ENCODE measurements around the gene ITPR2.

Gene ITPR2

GRCh38 chr12:26728205-26729050 lies 104.6 kb downstream of the ITPR2 start:
- FAIRE-seq, result no peak

GRCh38 chr12:26727482-26728204 lies 105.4 kb downstream of the ITPR2 start:
- FAIRE-seq, result no peak

- no peak for FAIRE-seq
These were observed 106.0 kb downstream of the ITPR2 start for GRCh38 chr12:26726956-26727355.

GRCh38 chr12:26725276-26725916 lies 107.6 kb downstream of the ITPR2 start:
- no peak for FAIRE-seq

GRCh38 chr12:26724309-26724702 lies 108.7 kb downstream of the ITPR2 start:
- no peak for FAIRE-seq

GRCh38 chr12:26723379-26724308 lies 109.3 kb downstream of the ITPR2 start:
- no peak for FAIRE-seq

GRCh38 chr12:26721800-26722199 lies 111.2 kb downstream of the ITPR2 start:
- no peak for FAIRE-seq

- peak; percentile 47 for FAIRE-seq
These were observed 113.1 kb downstream of the ITPR2 start for GRCh38 chr12:26719852-26720251.

GRCh38 chr12:26717757-26718156 lies 115.2 kb downstream of the ITPR2 start:
- no peak for FAIRE-seq

GRCh38 chr12:26715232-26715631 lies 117.8 kb downstream of the ITPR2 start:
- FAIRE-seq, result no peak

GRCh38 chr12:26713885-26714383 lies 119.1 kb downstream of the ITPR2 start:
- FAIRE-seq, result no peak

- no peak for FAIRE-seq
These were observed 120.1 kb downstream of the ITPR2 start for GRCh38 chr12:26712892-26713291.

- no peak for FAIRE-seq
These were observed 121.4 kb downstream of the ITPR2 start for GRCh38 chr12:26711569-26711968.

GRCh38 chr12:26711072-26711471 lies 121.9 kb downstream of the ITPR2 start:
- no peak for FAIRE-seq

- no peak for FAIRE-seq
These were observed 127.1 kb downstream of the ITPR2 start for GRCh38 chr12:26705851-26706250.

GRCh38 chr12:26704684-26705460 lies 128.1 kb downstream of the ITPR2 start:
- FAIRE-seq, result no peak

- FAIRE-seq, result no peak
These were observed 128.8 kb downstream of the ITPR2 start for GRCh38 chr12:26704214-26704613.

GRCh38 chr12:26702741-26703140 lies 130.3 kb downstream of the ITPR2 start:
- no peak for FAIRE-seq

GRCh38 chr12:26701604-26702215 lies 131.3 kb downstream of the ITPR2 start:
- peak; percentile 66 for FAIRE-seq

- no peak for FAIRE-seq
These were observed 132.6 kb downstream of the ITPR2 start for GRCh38 chr12:26700430-26700829.

GRCh38 chr12:26699237-26699636 lies 133.8 kb downstream of the ITPR2 start:
- no peak for FAIRE-seq

Data from TTC549 (cell line).